GM19468 (cell line): ENCODE data around the gene AADACL3.
"Not testable (repeated sequence)": the region's sequence is repeated elsewhere in the genome, so short reads cannot be mapped to it uniquely, and the experiment has no call there.

Experiments
- ATAC-seq: cut with Tn5 transposase; IDR thresholded peaks from one replicate; pipeline ENCODE4 v1.9.1; 2021; ENCODE audit warnings: mild to moderate bottlenecking, moderate library complexity, moderate number of reproducible peaks; ENCODE audit not compliant: unreplicated experiment; ENCODE audit errors: extremely low read depth

Gene AADACL3

GRCh38 chr1:12715896-12716437 is at the start of gene AADACL3:
AADACL3 (plus strand) TSS chr1:12716110; CDS start chr1:12716177, 67 bp downstream.
- ATAC-seq: no peak

- ATAC-seq: no peak
These were observed 49.7 kb upstream of the AADACL3 start for GRCh38 chr1:12666141-12666735.

GRCh38 chr1:12669529-12670068 is 46.3 kb upstream of the AADACL3 start:
- ATAC-seq: no peak

DNA sequence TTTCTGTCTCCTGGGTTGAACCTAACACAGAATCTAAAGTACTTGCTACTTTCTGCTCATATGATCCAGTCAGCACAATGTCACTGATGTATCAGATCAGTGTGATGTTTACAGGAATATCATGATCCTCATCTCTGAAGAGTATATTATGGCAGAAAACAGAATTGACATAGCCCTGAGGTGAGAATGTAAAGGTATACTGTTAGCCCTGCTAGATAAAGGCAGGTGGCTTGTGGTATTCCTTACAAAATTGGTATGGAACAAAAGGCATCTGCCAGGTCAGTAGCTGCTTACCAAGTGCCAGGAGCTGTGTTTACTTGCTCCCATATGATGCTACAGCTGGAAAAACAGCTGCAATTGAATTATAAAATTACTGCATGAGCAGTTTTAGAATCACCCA is 41.6 kb upstream of the AADACL3 start:
- no peak for ATAC-seq

DNA sequence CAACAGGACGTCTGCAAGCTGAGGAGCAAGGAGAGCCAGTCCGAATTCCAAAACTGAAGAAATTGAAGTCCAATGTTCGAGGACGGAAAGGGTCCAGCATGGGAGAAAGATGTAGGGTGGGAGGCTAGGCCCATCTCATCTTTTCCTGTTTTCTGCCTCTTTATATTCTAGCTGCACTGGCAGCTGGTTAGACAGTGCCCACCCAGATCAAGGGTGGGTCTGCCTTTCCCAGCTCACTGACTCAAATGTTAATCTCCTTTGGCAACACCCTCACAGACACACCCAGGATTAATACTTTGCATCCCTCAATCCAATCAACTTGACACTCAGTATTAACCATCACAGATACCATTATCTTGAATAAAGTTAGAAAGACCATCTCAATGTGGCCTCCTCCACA is 39.8 kb upstream of the AADACL3 start:
- ATAC-seq: not testable (repeated sequence)

GRCh38 chr1:12677565-12677964 is 38.3 kb upstream of the AADACL3 start:
- no peak for ATAC-seq

- no peak for ATAC-seq
These were observed 37.6 kb upstream of the AADACL3 start for GRCh38 chr1:12678350-12678749.

DNA sequence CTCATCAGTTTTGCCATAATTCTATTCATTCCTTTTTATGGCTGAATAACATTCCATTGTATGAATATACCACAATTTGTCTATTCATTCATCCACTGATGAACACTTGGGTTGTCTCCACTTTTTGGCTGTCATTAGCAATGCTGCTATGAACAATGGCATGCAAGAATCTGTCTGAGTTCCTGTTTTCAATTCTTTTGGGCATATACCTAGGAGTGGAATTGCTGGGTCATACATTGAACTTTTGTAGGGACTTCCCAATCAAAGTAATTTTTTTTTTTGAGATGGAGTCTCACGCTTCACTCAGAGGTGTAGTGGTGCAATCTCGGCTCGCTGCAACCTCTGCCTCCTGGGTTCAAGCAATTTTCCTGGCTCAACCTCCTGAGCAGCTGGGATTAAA is 37.1 kb upstream of the AADACL3 start:
- ATAC-seq: no peak

DNA sequence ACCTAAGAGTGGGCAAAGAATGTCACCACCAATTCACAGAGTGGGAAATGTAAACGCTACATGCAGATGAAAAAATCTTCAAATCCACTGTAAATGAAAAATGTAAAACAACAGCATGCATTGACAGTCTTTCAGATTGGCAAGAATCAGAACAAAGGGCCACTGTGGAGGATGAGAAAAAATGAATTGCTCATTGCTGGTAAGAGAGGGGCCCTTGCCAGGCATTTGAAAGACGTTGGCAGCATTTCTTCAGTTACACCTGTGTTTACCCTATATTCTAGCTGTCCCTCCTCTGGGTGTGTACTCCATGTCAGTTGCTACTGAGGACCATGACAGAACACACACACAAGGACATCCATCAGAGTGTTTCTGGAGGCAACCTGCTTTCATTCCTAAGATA is 25.8 kb upstream of the AADACL3 start:
- ATAC-seq: no peak

- no peak for ATAC-seq
These were observed 22.7 kb upstream of the AADACL3 start for GRCh38 chr1:12692967-12693782.

DNA sequence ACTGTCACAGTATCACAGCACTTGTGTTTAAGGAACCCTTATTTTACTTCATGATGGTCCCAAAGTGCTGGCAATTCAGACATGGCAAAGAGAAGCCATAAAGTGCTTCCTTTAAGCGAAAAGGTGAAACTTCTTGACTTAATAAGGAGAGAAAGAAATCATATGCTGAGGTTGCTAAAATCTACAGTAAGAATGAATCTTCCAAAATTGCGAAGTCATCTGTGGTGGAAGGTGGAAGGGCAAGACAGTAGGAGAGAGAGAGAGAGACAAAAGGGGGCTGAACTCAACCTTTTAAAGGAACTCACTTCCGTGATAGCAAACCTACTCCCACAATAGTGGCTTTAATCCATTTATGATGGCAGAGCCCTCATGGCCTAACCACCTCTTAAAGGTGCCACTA is 19.3 kb upstream of the AADACL3 start:
- ATAC-seq: no peak

- ATAC-seq: no peak
These were observed 18.5 kb upstream of the AADACL3 start for GRCh38 chr1:12697397-12697796.

GRCh38 chr1:12703821-12704451 is 12.0 kb upstream of the AADACL3 start:
- no peak for ATAC-seq

DNA sequence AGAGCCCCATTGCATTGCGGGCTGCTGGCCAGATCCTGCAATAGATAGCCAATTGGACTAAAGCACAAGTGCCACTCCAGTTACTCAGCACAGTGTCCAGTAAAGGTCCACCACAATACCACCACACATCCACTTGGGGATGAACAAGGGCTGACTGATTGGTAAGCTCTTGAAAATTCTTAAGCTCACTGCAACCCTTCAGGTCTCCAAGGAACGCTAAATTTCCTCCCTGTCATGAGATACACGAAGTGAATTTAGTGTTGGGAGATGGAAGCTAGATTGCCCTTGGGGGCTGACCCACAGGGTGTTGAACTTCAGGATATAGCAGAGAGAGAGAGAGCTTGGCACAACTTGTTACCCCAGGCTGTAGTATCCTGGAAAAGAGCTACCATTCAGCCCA is 9.8 kb upstream of the AADACL3 start:
- ATAC-seq: no peak

GRCh38 chr1:12708396-12709090 is 7.4 kb upstream of the AADACL3 start:
- ATAC-seq: no peak

DNA sequence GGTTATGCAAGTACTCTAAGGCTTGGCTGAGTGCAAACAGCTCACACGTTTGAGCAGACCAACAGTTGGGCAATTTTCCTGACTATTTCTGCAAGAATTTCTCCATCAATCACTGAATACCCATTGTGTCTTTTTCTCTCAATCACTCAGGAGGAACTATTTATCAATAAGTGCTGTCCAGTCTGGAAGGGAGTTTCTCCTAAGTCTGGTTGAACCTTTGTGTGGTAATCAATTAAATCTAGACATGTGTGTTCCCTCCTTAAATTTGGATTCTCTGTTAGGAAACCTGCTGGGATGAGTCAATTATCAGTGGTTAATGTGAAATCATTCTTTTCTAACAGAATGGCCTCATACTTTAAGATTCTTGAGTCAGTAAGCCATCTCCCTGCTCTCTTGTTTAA is 6.8 kb upstream of the AADACL3 start:
- ATAC-seq: no peak

- ATAC-seq: no peak
These were observed 6.2 kb upstream of the AADACL3 start for GRCh38 chr1:12709696-12710095.

DNA sequence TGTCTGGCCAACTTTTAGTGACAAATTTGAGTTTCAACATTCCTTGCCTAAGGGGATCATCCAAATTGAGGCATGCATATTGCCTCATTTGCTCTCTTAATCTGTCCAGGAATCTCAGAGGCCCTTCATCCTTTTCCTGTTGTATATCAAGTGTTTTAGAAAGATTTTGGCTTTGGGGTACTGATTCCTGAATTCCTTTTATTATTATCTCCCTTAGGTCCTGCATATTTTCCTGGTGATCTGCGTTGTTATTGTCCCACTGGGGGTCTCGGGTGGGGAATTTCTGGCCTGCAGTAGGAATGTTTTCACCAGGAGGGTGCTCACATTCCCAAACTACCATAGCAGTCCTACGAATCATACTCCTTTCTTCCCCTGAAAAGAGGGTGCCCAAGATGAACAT is 4.4 kb upstream of the AADACL3 start:
- ATAC-seq: no peak

DNA sequence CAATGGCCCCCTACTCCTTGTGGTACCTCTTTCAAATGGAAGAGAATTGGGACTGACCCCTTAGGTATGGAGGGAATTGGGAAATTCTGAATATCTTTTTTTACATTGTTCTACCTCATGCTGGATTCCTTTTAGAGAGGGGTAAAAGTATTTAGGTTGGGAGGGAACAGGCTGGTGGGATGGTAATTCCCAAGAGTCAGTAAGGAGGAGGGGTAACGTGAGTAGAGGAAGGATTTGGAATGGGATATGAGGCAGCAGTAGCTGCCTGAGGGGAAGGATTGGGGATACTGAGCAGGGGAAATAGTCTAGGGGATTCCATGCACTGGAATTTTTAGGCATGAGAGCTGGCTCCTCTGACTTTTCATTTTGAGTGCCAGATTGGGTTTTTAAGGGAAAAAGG is 3.8 kb upstream of the AADACL3 start:
- no peak for ATAC-seq

GRCh38 chr1:12712929-12713328 is 3.0 kb upstream of the AADACL3 start:
- ATAC-seq: no peak
